CD4-positive, alpha-beta T cell treated with Interleukin-12 subunit alpha and Interleukin-12 subunit beta, for 1 hour (primary cell): ENCODE data around the gene LSM12.
A peak's percentile ranks its signal among the peaks of the same experiment; 100 is the strongest.
"Not testable (repeated sequence)": the region's sequence is repeated elsewhere in the genome, so short reads cannot be mapped to it uniquely, and the experiment has no call there.

ENCODE experiments used
- DNase-seq: peaks from one replicate; pipeline ENCODE4 v3.0.0-alpha.2; 2020

Gene LSM12

DNA sequence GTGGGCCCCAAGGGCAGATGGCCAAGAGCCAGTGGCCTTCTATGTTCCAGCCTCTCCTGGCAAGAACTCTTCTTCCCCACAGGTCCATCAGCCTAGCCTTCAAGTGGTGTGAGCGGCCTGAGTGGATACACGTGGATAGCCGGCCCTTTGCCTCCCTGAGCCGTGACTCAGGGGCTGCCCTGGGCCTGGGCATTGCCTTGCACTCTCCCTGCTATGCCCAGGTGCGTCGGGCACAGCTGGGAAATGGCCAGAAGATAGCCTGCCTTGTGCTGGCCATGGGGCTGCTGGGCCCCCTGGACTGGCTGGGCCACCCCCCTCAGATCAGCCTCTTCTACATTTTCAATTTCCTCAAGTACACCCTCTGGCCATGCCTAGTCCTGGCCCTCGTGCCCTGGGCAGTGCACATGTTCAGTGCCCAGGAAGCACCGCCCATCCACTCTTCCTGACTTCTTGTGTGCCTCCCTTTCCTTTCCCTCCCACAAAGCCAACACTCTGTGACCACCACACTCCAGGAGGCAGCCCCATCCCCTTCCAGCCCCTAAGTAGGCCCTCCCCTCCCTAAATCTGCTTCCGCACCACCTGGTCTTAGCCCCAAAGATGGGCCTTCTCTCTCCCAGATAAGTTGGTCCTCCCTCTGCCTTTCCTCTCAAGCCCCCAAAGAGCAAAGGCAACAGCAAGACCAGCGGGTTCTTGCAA is 9.3 kb upstream of the LSM12 start:
- no peak for DNase-seq

DNA sequence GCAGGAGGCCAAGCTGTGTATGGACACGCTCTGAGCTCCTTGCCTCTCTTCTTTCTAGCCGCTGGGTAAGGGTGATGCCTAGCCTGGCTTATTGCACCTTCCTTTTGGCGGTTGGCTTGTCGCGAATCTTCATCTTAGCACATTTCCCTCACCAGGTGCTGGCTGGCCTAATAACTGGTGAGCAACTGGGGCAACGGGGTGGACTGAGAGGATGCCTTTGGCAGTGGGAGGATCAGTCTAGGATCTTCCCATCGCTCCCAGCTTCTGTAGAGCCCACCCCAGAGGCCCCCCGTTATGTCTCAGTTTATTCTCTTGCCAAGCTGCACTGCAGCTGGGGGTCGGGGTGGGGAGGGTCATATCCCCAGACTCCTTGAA is 8.4 kb upstream of the LSM12 start:
- no peak for DNase-seq

DNA sequence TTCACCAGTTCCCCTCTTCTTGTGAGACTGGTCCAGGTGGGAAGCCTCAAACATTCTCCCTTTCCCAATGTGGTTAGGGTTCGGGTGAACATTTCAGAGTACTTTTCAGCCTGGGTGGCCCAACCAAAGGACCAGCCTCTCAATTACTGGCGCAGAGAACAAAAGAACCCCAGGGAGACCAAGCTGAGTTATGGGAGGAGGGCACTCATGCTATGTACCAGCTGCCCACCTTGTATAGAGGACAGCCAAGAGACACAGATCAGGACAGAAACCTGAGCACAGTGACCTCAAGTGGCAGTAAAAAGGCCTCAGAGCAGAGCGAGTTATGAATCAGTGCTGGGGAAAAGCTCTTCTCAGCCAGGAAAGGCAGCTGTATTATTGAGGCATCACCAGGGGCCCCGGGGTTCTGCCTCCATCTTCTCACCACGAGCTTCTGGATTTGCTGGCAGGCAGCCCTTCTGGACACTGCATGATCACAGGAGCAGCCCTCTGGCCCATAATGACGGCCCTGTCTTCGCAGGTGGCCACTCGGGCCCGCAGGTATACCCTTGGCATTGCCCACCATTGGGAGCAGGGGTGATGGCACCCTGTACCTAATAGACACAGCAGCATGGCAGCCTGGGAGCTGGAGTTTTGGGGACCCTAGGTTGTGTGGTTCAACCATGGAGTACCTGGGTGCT is 7.9 kb upstream of the LSM12 start:
- DNase-seq: no peak

DNA sequence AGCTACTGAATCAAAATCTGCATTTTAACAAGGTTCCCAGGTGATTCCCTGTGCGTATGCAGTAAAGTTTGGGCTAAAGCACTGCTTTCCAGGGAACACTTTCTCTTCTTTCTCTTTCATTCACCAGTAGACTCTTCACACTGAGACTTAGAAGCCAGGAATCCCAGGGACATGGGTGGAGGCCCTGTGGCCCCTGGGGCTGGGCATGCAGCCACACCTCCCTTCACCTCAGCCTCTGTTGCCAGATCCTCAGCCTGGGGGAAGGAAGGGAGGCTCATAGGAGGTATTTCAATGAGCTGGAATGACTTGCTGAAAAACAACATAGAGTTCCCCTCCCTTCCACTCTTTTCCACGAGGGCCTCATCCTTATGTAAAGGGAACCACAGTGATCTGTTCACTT is 5.3 kb upstream of the LSM12 start:
- no peak for DNase-seq

DNA sequence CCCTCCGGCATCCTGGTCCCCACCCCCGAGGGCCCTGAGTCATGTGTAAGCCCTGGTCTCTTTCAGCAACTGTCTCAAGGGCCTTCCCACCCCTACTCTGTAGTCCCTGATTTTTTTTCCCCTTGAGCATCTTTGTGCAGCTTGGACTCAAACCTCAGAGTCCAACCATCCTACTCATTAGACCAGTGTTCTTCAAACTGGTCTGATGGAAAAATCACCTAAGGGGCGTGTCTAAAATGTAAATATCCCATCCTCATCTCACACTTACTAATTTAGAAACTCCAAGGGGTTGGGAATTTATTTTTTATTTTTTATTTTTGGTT is 4.7 kb upstream of the LSM12 start:
- no peak for DNase-seq

DNA sequence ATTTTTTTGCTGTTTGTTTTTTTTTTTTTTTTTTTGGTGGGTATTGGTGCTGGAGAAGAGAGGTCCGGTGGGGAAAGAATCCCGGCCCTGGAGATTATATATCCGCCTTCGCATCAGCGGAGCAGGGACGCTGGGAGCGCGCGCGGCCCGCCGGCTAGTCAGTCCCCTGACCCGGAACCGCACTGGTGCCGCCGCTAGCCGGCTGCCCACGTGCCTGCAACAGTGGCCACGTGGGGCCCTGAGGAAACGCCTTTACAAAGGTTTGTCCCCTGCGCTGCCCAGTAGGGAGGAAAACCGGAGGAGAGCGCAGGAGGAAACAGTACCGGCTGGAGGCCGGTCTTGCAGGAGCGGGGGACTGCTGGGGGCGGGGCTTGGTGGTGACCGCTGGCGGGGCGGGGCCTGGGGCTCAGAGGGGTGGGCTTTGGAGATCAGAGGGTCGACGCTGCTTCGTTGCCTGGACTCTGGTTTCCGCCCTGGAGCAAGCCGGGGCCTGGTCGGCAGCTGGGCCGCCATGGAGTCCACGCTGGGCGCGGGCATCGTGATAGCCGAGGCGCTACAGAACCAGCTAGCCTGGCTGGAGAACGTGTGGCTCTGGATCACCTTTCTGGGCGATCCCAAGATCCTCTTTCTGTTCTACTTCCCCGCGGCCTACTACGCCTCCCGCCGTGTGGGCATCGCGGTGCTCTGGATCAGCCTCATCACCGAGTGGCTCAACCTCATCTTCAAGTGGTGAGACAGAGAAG is 4.2 kb upstream of the LSM12 start, which contains the start of gene G6PC3:
Gene G6PC3 (plus strand): TSS at position 281 of the 743 bp plus-strand sequence. CDS start 231 bp downstream, at position 512.
- DNase-seq: peak; percentile 85

DNA sequence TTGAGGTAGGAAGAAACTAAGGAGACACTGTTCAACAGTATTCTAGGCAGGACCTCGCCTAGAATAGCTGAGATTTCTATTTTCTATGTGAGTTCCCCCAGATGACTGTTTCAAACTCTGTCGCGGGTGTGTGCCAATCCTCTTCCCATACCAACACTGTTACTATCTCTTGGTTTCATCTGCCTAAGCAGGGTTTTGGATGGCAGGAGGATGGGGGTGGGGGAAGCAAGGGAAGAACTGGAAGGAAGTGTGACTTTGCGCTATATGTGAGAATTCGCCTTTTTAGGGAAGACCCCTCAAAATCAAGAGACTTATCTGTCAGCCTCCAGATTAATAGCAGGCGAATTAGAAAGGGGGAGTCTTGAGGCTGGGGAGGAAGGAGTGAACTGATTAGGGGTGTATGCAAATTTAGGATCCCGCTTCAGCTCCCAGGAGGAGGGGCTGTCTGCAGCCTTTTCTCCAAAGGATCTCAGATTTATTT is 3.5 kb upstream of the LSM12 start:
- no peak for DNase-seq

DNA sequence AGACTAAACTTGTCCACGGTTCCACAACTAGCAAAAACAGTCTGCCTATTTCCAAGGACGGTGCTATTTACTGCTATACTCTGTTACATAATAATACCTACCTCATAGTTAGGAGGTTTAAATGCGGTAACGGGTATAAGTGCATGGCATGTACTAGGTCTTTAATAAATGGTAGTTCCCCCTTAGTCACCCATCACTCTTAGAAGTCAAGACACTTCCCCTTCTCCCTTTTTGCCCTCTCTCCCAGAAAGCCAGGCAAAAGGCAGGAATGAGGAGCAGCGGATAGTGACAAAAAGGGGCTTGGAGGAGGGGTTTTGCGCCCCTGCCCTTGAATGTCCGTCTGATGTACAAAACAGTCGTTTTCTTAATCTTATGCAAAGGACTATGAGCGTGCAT is 1.1 kb upstream of the LSM12 start:
- no peak for DNase-seq

DNA sequence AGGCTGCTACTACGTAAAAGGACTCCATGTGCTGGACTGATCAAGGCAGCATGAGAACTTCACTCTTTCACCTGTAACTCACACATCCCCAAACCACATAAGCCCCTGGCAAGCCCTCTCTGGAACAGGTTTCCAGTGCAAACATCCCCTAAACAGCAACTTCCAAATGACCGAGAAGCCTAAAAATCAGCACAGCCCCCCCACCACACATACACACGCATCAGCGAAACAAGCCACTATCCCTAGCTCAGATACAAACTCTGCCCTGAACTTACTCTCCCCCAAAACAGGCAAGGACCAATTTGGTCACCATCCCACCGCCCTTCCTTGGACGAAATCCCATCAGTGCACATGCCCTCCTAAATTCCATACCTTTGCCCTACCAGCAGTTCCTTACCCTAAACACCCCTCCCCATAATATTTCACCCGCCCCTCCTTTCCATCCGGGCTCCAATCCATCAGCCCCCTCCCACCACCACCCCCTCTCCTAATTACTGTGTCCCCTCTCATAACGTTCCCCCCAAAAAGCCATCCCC is 735 bp downstream of the LSM12 start:
- peak; percentile 25 for DNase-seq

DNA sequence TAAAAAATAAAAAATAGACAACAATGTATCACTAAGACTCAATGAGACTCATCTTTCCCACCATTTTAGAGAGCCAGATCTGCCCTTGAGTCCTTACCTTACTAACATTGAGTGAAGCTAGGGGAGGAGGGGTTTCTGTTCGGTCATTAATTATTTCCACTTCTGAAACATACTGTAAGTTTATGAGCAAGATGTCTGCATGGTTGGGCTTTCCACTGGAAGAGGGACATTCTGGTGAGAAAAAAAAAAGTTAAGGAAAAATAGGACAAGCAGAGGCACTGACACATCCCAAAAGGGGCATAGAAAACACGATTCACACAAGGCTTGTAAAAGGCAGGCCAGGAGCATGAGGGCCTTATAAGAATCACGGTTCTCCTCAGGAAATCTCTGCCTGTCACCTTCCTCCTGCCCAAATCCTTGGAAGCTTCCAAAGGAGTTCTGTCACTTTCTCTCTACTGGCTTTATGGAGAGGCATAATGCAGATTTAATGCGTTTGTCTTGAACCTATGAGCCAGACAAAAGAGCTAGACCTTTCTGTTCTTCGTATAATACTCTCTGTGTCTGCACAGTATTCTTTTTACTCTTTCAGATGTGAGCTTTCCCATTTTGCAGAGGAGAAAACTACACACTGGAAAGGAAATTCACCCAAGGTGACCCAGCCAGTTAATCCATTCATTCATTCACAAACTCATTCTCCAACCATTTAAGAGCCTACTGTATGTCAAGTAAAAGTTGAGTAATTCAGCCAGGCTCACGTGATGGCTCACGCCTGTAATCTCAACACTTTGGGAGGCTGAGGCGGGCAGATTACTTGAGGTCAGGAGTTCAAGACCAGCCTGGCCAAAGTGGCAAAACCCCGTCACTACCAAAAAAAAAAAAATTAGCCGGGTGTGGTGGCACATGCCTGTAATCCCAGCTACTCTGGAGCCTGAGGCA is 2.5 kb downstream of the LSM12 start:
- DNase-seq: no peak

DNA sequence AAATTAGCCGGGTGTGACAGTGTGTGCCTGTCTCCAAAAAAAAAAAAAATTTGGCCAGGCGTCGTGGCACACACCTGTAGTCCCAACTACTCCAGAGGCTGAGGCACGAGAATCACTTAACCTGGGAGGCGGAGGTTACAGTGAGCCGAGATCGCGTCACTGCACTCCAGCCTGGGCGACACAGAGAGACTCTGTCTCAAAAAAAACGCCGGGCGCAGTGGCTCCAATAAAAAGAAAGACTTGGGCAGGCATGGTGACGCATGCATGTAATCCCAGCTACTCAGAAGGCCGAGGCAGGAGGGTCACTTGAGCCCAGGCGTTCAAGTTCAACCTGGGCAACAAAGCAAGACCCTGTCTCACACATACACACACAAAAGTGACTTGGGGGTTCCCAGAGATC is 3.6 kb downstream of the LSM12 start:
- DNase-seq: no peak

DNA sequence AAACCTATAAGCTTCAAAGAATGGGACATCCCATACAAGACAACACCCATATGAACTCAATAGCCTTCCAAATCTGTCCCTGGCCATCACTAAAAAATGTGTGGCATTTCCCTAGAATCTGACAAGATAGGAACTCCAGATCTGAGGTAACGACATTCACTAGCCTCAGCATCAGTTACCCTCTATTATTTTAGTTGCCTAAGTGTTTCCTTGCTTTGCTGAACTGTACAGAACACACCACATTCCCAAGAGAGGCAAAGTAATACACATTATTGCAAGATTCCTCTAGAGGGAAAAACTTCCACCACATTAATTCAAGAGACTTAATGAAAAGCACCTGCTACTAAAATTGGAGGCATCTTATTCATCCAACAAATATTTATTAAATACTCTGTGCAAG is 5.0 kb downstream of the LSM12 start:
- no peak for DNase-seq

DNA sequence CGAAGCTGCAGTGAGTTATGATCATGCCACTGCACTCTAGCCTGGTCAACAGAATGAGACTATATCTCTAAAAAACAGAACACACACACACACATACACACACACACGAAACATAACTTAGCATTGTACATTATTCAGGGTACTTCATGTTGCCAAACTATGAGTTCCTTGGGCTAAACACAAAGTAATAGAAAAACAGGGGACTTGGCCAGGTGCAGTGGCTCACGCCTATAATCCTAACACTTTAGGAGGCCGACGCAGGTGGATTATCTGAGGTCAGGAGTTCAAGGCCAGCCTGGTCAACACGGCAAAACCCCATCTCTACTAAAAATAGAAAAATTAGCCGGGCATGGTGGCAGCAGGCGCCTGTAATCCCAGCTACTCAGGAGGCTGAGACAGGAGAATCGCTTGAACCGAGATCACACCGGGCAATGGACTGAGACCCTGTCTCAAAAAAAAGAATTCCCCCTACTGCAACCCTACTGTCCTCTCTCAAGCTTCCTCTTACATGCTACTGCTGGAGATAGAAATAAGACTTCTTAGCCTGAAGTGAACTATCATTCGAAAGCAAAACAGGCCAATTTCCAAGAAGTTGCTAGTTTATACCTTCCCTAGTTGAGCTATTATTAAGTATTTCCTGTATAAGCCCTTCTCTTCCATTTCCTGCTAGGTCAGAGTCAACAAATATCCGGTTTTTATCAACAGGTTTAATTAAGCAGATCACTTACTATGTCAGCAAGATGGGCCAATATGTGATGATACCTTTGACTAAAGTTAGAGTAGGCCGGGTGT is 7.2 kb downstream of the LSM12 start:
- DNase-seq: no peak

DNA sequence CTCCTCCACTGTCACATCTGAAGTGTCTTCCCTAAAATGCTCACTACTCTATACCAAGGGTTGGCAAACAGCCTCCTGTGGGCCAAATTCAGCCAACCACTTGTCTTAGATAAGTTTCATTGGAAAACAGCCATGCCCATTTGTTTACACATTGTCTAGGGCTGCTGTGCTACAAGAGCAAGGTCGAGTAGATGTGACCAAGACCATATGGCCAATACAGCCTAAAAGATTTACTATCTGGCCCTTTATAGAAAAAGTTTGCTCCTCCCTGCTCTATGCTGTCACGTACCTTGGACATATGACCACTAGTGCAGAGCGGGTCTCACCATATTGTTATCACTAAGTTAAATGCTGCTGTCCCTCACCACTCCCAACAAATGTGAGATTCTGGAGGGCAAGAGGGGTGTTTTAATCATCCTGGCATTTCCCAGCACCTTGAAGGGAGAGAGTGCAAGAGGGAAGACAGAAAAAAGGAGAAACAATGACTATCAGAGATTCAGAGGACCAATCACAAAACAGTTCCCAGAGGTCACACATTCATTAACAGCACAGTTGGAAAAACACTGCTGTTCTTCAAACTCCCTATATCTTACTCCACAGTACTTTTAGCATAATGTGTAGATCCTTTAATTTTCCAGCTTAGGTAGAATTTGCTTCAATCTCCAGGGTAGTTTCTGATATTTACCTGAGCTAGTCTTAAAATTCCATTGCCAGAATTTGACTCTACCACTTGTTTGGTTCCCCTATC is 13.2 kb downstream of the LSM12 start:
- no peak for DNase-seq

DNA sequence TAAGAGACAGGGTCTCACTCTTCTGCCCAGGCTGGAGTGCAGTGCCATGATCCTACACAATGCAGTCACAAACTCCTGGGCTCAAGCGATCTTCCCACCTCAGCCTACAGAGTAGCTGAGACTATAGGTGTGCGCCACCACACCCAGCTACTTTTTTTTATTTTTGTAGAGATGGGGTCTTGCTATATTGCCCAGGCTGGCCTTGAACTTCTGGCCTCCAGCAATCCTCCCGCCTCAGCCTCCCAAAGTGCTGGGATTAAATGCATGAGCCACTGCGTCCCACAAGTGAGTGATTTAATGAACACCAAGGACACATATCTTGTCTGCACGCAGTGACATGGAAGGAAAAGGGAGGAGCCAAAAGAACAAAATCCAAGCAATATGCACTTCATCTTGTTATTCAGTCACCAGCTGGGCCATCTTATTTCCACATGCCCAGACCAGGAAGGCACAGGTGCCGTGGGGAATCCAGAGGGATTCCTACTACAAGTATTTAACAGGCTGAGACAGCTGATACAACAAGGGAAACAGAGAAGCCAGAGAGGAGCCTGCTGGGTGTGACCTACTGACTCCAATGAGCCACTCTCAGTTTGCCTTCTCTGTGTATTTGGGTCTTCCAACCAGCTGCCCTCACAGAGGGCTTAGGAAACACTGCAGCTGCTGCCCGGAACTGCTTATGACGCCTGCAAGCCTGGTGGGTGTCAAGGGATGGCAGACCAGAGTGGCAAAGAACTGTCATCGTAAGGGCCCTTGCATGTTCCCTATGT is 17.0 kb downstream of the LSM12 start:
- DNase-seq: no peak

DNA sequence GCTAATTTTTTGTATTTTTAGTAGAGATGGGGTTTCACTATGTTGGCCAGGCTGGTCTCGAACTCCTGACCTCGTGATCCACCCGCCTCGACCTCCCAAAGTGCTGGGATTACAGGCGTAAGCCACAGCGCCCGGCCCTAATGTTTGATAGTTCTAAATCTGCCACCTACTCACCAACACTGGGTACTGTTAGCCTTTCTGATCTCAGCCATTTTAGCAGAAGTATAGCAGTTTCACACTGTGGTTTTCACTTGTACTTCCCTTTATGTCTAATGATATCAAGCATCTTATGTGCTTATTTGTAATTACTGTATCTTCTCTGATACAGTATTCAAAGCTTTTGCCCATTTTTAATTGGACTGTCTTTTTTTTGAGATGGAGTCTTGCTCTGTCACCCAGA is 19.6 kb downstream of the LSM12 start:
- not testable (repeated sequence) for DNase-seq

DNA sequence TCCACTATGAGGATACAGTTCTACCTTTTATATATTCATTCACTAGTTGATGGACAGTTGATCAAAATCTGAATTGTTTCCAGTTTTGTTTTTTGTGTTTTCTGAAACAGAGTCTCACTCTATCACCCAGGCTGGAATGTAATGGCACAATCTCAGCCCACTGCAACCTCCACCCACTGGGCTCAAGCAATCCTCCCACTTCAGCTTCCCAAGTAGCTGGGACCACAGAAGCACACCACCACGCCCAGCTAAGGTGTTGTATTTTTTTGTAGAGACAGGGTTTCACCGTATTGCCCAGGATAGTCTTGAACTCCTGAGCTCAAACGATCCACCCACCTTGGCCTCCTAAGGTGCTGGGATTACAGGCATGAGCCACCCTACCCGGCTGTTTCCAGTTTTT is 21.0 kb downstream of the LSM12 start:
- DNase-seq: no peak

DNA sequence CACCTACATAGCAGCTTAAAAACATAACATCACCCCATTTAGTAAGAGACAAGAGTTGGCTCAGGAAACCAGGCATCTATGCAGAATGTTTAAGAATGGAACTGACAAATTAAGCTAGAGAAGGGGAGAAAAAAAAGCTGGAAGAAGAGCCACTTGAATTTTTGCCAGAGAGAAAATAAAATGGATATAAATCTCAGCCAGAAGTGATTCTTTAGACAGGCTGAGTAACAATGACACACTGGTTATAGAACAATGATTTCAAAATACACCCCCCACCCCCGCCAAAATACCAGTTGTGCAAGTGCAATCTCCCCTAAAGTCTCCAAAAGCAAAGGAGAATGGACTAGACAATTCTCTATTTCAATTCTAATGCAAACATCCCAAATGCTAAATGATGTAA is 22.4 kb downstream of the LSM12 start:
- DNase-seq: no peak

DNA sequence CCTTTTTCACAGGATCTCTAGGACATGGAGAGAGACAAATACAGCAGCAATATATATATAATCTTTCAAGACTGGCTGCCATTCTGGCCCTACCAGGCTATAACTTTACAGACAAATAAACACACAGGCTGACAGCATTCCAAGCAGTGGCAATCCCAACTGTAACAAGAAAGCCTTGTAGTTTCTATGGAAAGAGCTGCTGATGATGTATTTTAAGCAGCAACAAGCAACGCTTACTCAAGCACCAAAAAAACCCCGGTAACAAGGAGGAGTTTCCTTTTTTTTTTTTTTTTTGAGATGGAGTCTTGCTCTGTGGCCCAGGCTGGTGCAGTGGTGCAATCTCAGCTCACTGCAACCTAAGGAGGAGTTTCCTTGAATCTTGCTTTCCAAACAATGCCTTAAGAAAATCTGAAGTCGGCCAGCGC is 23.2 kb downstream of the LSM12 start:
- DNase-seq: no peak
